HG03457 (cell line): ENCODE results near the gene MAFF.
"Not testable (repeated sequence)": the region's sequence is repeated elsewhere in the genome, so short reads cannot be mapped to it uniquely, and the experiment has no call there.

Source experiments
- ATAC-seq: cut with Tn5 transposase; IDR thresholded peaks from one replicate; pipeline ENCODE4 v1.9.1; 2021; ENCODE audit warnings: moderate number of reproducible peaks; ENCODE audit not compliant: unreplicated experiment

The MAFF gene

DNA sequence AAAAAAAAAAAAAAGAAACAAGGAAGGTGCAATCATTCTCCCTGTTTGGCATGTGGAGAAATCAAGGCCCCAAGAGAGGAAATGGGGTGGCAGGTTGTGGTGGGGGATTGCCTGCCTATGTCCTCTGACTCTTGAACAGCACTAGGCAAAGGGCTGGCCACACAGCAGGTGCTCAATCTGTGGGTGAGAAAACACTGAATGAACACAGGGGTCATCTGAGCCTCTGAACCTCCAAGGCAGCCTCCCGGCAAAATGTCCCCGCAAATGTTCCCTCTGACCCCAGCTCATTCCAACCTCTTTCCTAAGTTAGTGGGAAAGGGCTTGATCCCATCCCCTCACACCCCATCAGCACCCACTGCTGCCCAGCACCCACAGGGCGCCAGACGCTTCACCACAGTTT, 24.8 kb upstream of the MAFF start:
- ATAC-seq: no peak

DNA sequence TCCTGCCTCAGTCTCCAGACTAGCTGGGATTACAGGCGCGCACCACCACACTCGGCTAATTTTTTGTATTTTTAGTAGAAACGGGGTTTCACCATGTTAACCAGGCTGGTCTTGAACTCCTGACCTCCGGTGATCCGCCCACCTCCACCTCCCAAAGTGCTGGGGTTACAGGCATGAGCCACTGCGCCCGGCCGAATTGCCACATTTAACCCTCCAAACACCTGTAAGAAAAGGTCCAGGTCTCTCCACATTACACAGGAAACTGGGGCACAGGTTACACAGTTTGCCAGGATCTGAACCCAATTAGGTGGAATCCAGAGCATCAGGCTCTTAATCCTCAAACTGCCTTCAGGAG, 24.2 kb upstream of the MAFF start:
- ATAC-seq: not testable (repeated sequence)

DNA sequence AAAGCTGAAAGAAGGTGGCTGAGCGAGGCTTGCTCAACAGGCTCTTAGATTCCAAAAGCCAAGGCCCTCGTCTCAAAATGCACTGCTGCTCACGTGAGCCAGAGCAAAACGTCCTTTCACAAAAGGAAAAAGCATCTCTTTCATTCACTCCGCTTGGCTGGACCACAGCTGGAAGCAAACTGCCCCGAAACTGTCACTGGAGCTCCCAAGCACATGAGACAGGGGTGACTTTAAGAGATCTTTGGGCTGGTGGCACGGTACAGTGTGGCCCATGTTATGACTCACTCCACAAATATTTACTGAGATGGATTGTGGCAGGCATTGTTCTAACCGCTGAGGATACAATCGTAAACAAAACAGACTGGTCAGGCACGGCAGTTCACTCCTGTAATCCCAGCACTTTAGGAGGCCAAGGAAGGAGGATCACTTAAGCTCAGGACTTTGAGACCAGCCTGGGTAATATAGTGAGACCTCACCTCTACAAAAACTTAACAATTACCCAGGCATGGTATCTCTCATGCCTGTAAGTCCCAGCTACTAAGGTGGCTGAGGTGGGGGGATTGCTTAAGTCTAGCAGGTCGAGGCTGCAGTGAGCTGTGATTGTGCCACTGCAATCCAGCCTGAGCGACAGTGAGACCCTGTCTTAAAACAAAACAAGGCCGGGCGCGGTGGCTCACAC, 23.7 kb upstream of the MAFF start:
- no peak for ATAC-seq

DNA sequence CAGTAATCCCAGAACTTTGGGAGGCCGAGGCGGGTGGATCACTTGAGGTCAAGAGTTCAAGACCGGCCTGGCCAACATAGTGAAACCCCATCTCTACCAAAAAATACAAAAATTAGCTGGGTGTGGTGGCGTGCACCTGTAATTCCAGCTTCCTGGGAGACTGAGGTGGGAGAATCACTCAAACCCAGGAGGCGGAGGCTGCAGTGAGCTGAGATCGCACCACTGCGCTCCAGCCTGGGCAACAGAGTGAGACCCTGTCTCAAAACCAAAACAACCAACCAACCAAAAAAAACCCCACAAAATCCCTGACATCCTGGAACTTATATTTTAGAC, 23.2 kb upstream of the MAFF start:
- not testable (repeated sequence) for ATAC-seq

GRCh38 chr22:38180841-38181452, 20.8 kb upstream of the MAFF start:
- ATAC-seq: no peak

DNA sequence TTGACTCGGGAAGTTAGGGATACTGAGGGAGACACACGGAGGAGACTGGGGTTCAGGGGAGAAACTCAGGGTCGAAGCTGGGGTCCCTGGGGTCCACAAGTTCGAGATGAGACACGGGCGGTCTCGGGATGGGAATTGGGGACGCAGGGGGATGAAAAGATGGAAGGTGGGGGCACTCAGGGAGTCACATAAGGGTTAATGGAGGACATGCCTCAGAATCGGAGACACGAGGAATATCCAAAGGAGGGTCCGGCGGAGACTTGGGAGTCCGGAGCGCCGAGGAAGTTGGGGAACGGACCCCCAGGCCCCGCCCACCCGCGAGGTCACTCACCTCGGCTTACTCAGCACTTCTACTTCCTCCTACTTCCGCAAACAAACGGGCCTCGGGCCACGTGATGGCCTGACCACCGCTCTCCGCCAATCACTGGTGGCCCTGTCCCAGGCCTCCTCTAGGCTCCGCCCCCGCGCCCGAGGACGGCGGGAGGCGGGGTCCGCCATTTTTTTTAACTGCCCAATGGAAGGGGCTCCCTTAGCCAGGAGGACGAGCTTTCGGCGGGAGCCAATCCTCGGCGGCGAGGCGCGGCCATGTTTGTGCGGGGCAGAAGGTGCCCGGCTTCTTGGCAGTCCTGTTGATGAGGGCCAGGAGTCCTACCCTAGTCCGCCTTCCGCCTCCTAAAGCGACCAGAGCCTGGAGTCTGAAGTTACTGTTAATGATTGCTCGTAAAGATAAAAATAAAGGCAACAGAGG, 20.2 kb upstream of the MAFF start, which contains the start of gene PLA2G6:
PLA2G6 (minus strand) TSS at position 378 of the 748 bp plus-strand sequence. CDS start 12,404 bp downstream, outside the sequence.
- peak; percentile 73 for ATAC-seq

GRCh38 chr22:38184788-38185187, 17.0 kb upstream of the MAFF start:
- ATAC-seq: no peak

DNA sequence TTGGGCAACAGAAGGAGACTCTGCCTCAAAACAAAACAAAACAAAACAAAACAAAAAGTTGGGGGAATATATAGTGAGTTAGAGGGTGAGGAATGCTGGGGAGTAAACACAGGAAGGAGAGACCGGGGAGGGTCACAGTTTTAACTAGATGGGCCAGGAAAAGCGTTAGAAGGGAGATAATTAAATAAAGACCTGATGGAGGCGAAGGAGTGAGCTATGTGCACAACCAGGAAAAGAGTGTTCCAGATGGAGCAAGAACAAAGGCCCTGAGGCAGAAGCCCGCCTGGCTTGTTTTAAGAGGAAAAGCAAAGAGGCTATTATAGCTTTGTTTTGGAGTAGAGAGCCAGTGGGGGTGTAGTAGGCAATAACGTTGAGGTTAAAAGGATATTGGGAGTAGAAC, 15.4 kb upstream of the MAFF start:
- ATAC-seq: no peak

DNA sequence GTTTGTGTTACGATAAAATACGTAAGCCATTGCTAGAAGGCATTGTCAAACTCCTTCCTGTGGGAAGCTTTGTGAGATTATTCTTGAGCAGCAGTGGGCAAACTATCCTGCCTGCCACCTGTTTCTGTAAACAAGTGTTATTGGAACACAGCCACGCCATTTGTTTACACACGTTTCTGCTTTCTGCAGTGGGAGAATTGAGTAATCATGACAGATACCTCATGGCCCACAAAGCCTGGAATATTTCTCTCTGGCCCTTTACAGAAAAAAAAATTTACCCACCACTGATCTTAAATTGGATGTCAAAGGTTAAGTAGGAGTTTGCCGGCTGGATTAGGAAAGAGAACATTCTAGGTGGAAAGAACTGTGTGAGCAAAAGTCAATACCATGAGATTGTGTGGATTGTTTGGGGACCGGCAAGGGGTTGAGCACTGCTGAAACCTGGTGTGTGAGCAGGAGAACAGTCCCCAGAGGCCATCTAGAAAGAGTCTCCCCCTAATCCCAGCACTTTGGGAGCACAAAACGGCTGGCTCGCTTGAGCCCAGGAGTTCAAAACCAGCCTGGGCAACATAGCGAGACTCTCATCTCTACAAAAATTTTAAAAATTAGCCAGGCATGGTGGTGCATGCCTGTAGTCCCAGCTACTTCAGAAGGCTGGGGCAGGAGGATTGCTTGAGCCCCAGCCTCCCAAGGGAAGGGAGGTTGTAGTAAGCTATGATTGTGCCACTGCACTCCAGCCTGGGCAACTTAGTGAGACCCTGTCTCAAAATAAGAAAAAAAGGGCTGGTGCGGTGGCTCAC, 14.2 kb upstream of the MAFF start:
- no peak for ATAC-seq

DNA sequence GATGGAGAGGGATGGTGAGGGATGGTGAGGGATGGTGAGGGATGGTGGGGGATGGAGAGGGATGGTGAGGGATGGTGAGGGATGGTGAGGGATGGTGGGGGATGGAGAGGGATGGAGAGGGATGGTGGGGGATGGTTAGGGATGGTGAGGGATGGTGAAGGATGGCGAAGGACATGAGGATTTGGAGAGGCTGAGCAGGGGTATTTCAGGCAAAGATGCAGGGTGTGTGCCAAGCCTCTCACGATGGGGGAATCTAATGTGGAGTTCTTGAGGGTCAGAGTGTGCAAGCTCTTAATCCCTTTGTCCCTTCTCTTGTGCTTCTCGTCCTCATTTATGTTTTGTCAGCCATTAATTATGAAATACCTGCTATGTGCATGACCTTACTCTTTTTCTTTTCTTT, 12.7 kb upstream of the MAFF start:
- ATAC-seq: no peak

GRCh38 chr22:38190581-38190980, 11.2 kb upstream of the MAFF start:
- no peak for ATAC-seq

DNA sequence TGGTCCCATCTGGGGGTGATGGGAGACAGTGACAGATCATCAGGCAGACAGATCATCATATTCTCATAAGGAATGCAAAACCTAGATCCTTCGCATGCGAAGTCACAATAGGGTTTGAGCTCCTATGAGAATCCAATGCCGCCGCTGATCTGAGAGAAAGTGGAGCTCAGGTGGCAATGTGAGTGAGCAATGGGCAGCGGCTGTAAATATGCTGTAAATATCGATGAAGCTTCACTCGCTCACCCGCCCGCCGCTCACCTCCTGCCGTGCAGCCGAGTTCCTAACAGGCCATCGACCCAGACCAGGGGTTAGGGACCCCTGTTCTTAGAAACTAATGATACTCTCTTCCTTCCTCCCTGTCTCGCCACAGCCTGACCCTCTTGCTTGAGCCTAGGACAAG, 10.7 kb upstream of the MAFF start:
- no peak for ATAC-seq

DNA sequence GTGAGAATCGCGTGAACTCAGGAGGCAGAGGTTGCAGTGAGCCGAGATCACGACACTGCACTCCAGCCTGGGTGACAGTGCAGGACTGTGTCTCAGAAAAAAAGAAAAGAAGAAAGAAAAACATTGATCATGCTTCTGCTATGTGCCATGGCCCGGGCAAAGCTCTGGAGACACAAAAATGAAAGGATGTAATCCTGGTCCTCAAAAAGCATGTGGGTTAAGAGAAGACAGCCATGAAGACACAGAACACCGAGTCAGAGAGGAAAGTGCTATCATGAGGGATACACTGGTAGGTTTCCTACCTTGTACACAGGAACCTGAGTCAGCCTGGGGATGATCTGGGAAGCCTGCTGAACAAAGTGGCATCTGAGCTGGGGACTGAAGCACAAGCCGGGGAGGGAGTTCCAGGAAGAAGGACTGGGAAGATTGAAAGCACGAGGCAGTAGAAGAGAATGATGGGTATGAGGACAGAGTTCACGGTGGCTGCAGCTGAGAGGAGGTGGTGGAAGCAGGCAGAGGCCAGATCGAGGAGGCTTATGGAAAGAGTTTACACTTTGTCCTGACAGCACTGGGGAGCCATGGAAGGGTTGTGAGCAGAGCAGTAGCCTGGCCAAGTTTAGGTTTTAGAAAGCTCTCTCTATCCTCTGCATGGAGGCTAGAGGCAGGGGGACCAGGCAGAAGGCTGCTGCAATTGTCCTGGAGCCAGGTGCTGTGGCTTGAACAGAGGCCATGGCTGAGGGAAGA, 9.9 kb upstream of the MAFF start:
- no peak for ATAC-seq

DNA sequence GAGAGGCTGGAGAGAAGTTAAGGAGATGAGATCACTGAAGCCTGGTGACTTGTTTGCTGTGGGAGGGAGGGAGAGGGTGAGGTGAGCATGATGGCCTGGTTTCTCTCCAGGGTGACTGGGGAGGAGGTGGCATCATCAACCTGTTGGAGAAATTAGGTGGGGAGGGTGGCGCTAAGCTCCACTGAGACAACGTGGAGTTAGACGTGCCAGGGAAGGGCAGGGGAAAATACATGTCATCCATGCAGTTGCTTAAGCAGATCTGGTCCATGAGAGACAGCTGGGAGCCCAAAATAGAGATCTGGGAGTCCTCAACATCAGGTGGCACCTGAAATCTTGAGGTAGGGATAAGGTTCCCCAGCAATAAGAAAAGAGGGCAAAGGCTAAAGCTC, 9.3 kb upstream of the MAFF start:
- no peak for ATAC-seq

GRCh38 chr22:38193580-38193979, 8.2 kb upstream of the MAFF start:
- ATAC-seq: no peak

- ATAC-seq: no peak
Measured at GRCh38 chr22:38196791-38197419, 4.9 kb upstream of the MAFF start.

GRCh38 chr22:38199826-38200559, 1.8 kb upstream of the MAFF start:
- ATAC-seq: no peak

- no peak for ATAC-seq
Measured at GRCh38 chr22:38201371-38201710, 453 bp upstream of the MAFF start.

GRCh38 chr22:38202437-38203089, 769 bp downstream of the MAFF start:
- ATAC-seq: no peak
